H1 (cell line): ENCODE data around the gene TPO. TPM values are rescaled to one million over a fixed set of nuclear protein-coding genes. Genes with fewer than 3 reads are reported as not detected.

ENCODE experiments used
- CTCF ChIA-PET: fragments of 300-600 bp; sonication (Branson Sonifier 250); formaldehyde crosslinking; loops from one replicate; lab custom pipeline; 2021; ENCODE audit not compliant: partially characterized antibody; lab: Charles Lee
- POLR2A ChIA-PET: fragments of 300-600 bp; sonication (Branson Sonifier 250); formaldehyde crosslinking; loops from one replicate; lab custom pipeline; 2021; ENCODE audit warnings: inconsistent platforms; ENCODE audit not compliant: partially characterized antibody; lab: Charles Lee
- DNase-seq, 2 experiments: peaks; one replicate each; pipeline versions ENCODE4 v3.0.0 to v3.0.0-alpha.2; 2010 to 2022; ENCODE audit warnings: low spot score in 2 of 2, low read depth in 1 of 2, mixed read lengths in 1 of 2
- FAIRE-seq: peaks from 2 replicates; lab custom pipeline; 2011; peaks lifted over from hg19 to GRCh38; lab: Jason Lieb, UNC
- H2AFZ ChIP-seq: 2 replicates; pipeline ENCODE4 v1.8.1; 2012; ENCODE audit warnings: low read length, inconsistent platforms
- H2AK5ac ChIP-seq: 2 replicates; pipeline ENCODE4 v1.6.1; 2013; ENCODE audit warnings: low read depth, low read length
- H2BK120ac ChIP-seq: replicated peaks from 2 replicates; pipeline ENCODE3; 2013; ENCODE audit warnings: low read depth, low read length, inconsistent platforms
- H2BK12ac ChIP-seq: 2 replicates; pipeline ENCODE4 v1.6.1; 2013; ENCODE audit warnings: low read depth, low read length
- H2BK15ac ChIP-seq: 2 replicates; pipeline ENCODE4 v1.6.1; 2013; ENCODE audit warnings: low read length
- H2BK20ac ChIP-seq: 2 replicates; pipeline ENCODE4 v1.6.1; 2013; ENCODE audit warnings: low read length
- H2BK5ac ChIP-seq: 2 replicates; pipeline ENCODE4 v1.6.1; 2013; ENCODE audit warnings: low read depth, low read length
- H3K14ac ChIP-seq: 2 replicates; pipeline ENCODE4 v1.6.1; 2013; ENCODE audit warnings: inconsistent platforms; ENCODE audit not compliant: insufficient read length
- H3K18ac ChIP-seq: 2 replicates; pipeline ENCODE4 v1.6.1; 2013; ENCODE audit warnings: low read length; ENCODE audit errors: extremely low read depth
- H3K23ac ChIP-seq: 2 replicates; pipeline ENCODE4 v1.6.1; 2013; ENCODE audit warnings: inconsistent platforms; ENCODE audit not compliant: insufficient read length
- H3K23me2 ChIP-seq: 2 replicates; pipeline ENCODE4 v1.6.1; 2013; ENCODE audit warnings: low read depth, low read length
- H3K27ac ChIP-seq: 2 replicates; pipeline ENCODE4 v1.6.1; 2011; ENCODE audit warnings: low read depth, low read length, inconsistent platforms
- H3K27me3 ChIP-seq, 4 experiments: replicated peaks in 1 of 4; 1 replicate in 1 of 4; 2 replicates in 3 of 4; pipeline versions ENCODE4 v1.6.1 to v1.8.1; 2011 to 2013; ENCODE audit warnings: low read length in 3 of 4, mild to moderate bottlenecking in 3 of 4, inconsistent platforms in 2 of 4, mixed read lengths in 2 of 4, moderate library complexity in 1 of 4; ENCODE audit not compliant: control insufficient read depth in 3 of 4, insufficient read depth in 3 of 4; ENCODE audit errors: extremely low read depth in 1 of 4
- H3K36me3 ChIP-seq, 4 experiments: 2 replicates each; pipeline versions ENCODE4 v1.6.1 to v1.8.1; 2011 to 2013; ENCODE audit warnings: mild to moderate bottlenecking in 4 of 4, low read length in 3 of 4, moderate library complexity in 2 of 4, control low read depth in 1 of 4, inconsistent platforms in 1 of 4; ENCODE audit not compliant: insufficient read depth in 4 of 4, control insufficient read depth in 2 of 4
- H3K4ac ChIP-seq: replicated peaks from 2 replicates; pipeline ENCODE3; 2013; ENCODE audit warnings: low read length, low read depth, mixed read lengths, inconsistent platforms; ENCODE audit not compliant: insufficient read length
- H3K4me1 ChIP-seq, 4 experiments: replicated peaks in 1 of 4; 1 replicate in 1 of 4; 2 replicates in 3 of 4; pipeline versions ENCODE4 v1.6.1 to v1.8.1; 2011 to 2013; ENCODE audit warnings: low read length in 3 of 4, inconsistent platforms in 2 of 4, mixed read lengths in 1 of 4; ENCODE audit not compliant: insufficient read depth in 4 of 4, control insufficient read depth in 3 of 4
- H3K4me2 ChIP-seq, 2 experiments: 2 replicates each; pipeline versions ENCODE4 v1.6.1 to v1.8.1; 2011 to 2013; ENCODE audit warnings: low read depth in 2 of 2, low read length in 2 of 2, control low read depth in 1 of 2, inconsistent platforms in 1 of 2, mild to moderate bottlenecking in 1 of 2; ENCODE audit not compliant: insufficient read depth in 1 of 2
- H3K4me3 ChIP-seq, 4 experiments: fragments of 200-600, 300-600 bp in 1 of 4; sonication (generic), shearing (Covaris generic), sonication (Bioruptor Twin) in 1 of 4; 2 replicates each; pipeline versions ENCODE4 v1.5.1 to v1.8.1; 2011 to 2016; ENCODE audit warnings: low read length in 4 of 4, low read depth in 3 of 4, control low read depth in 2 of 4, inconsistent platforms in 2 of 4, mild to moderate bottlenecking in 2 of 4, mixed read lengths in 1 of 4, moderate library complexity in 1 of 4; ENCODE audit not compliant: insufficient read depth in 2 of 4; ENCODE audit errors: extremely low read depth in 1 of 4
- H3K56ac ChIP-seq: replicated peaks from 2 replicates; pipeline ENCODE3; 2013; ENCODE audit warnings: low read depth, mild to moderate bottlenecking, mixed read lengths, low read length, inconsistent platforms; ENCODE audit not compliant: insufficient read length
- H3K79me1 ChIP-seq: 2 replicates; pipeline ENCODE4 v1.6.1; 2013; ENCODE audit warnings: low read depth, low read length, control low read depth
- H3K79me2 ChIP-seq, 2 experiments: 2 replicates each; pipeline versions ENCODE4 v1.6.1 to v1.8.1; 2012 to 2013; ENCODE audit warnings: low read length in 2 of 2, mild to moderate bottlenecking in 2 of 2, inconsistent platforms in 1 of 2; ENCODE audit not compliant: insufficient read depth in 2 of 2, control insufficient read depth in 1 of 2
- H3K9ac ChIP-seq, 4 experiments: replicated peaks in 1 of 4; 1 replicate in 1 of 4; 2 replicates in 3 of 4; pipeline versions ENCODE4 v1.6.1 to v1.8.1; 2011 to 2013; ENCODE audit warnings: low read depth in 3 of 4, low read length in 3 of 4, control low read depth in 2 of 4, mild to moderate bottlenecking in 2 of 4, moderate library complexity in 2 of 4, inconsistent platforms in 1 of 4; ENCODE audit errors: extremely low read depth in 1 of 4
- H3K9me3 ChIP-seq, 2 experiments: 2 replicates each; pipeline versions ENCODE4 v1.6.1 to v1.8.1; 2012 to 2013; ENCODE audit warnings: mild to moderate bottlenecking in 2 of 2, moderate library complexity in 2 of 2, control low read depth in 1 of 2, inconsistent platforms in 1 of 2, low read depth in 1 of 2, low read length in 1 of 2, mixed read lengths in 1 of 2; ENCODE audit not compliant: insufficient read depth in 2 of 2
- H4K20me1 ChIP-seq, 2 experiments: replicated peaks in 1 of 2; 2 replicates each; pipeline versions ENCODE3 to v1.8.1; 2011 to 2013; ENCODE audit warnings: inconsistent platforms in 2 of 2, low read length in 2 of 2, mild to moderate bottlenecking in 1 of 2; ENCODE audit not compliant: insufficient read depth in 2 of 2, control insufficient read depth in 1 of 2
- H4K5ac ChIP-seq: 2 replicates; pipeline ENCODE4 v1.6.1; 2013; ENCODE audit warnings: low read length, low read depth, mixed read lengths, inconsistent platforms; ENCODE audit not compliant: insufficient read length
- H4K8ac ChIP-seq: 2 replicates; pipeline ENCODE4 v1.8.0; 2013; ENCODE audit warnings: mild to moderate bottlenecking, moderate library complexity, low read length, inconsistent platforms; ENCODE audit not compliant: insufficient read depth; ENCODE audit errors: extremely low read depth
- H4K91ac ChIP-seq: replicated peaks from 2 replicates; pipeline ENCODE3; 2013; ENCODE audit warnings: low read length, mixed read lengths, inconsistent platforms; ENCODE audit not compliant: insufficient read length
- BACH1 ChIP-seq: IDR thresholded peaks from 2 replicates; pipeline ENCODE4 v1.6.1; 2012; ENCODE audit warnings: low read length, improper control_type of control experiment
- CHD1 ChIP-seq: IDR thresholded peaks from 2 replicates; pipeline ENCODE4 v1.6.1; 2012; ENCODE audit warnings: low read depth, low read length, improper control_type of control experiment
- E2F6 ChIP-seq: IDR thresholded peaks from 2 replicates; pipeline ENCODE4 v1.6.1; 2012; ENCODE audit warnings: inconsistent platforms
- EP300 ChIP-seq, 2 experiments: IDR thresholded peaks; 1 replicate in 1 of 2; 2 replicates in 1 of 2; pipeline ENCODE4 v1.6.1; 2011 to 2012; ENCODE audit warnings: low read depth in 2 of 2, low read length in 2 of 2, mild to moderate bottlenecking in 2 of 2, borderline replicate concordance in 1 of 2, inconsistent platforms in 1 of 2, moderate library complexity in 1 of 2
- HDAC6 ChIP-seq: IDR thresholded peaks from one replicate; pipeline ENCODE4 v1.7.1; 2012; ENCODE audit warnings: low read depth, mild to moderate bottlenecking, inconsistent platforms, low read length, moderate library complexity
- KDM4A ChIP-seq: IDR thresholded peaks from one replicate; pipeline ENCODE4 v1.7.1; 2012; ENCODE audit warnings: low read depth, mild to moderate bottlenecking, moderate library complexity, low read length, inconsistent platforms; ENCODE audit not compliant: severe bottlenecking
- KDM5A ChIP-seq: fragments of 200-600 bp; IDR thresholded peaks from 2 replicates; pipeline ENCODE4 v1.7.1; 2012; ENCODE audit warnings: mild to moderate bottlenecking, low read length, inconsistent platforms, mixed read lengths
- RAD21 ChIP-seq, 2 experiments: IDR thresholded peaks in 1 of 2; conservative IDR thresholded peaks in 1 of 2; 2 replicates each; pipeline ENCODE4 v1.6.1; 2011; ENCODE audit warnings: low read depth in 2 of 2, low read length in 2 of 2, improper control_type of control experiment in 1 of 2, inconsistent platforms in 1 of 2, mild to moderate bottlenecking in 1 of 2, moderate library complexity in 1 of 2
- SIN3A ChIP-seq, 2 experiments: IDR thresholded peaks in 1 of 2; conservative IDR thresholded peaks in 1 of 2; 2 replicates each; pipeline ENCODE4 v1.6.1; 2011 to 2012; ENCODE audit warnings: low read length in 2 of 2, improper control_type of control experiment in 1 of 2, low read depth in 1 of 2, mild to moderate bottlenecking in 1 of 2
- SIRT6 ChIP-seq: IDR thresholded peaks from one replicate; pipeline ENCODE4 v1.7.1; 2012; ENCODE audit warnings: low read length, inconsistent platforms
- TAF7 ChIP-seq: optimal IDR thresholded peaks from 2 replicates; pipeline ENCODE3; 2011; ENCODE audit warnings: low read depth, mild to moderate bottlenecking, inconsistent platforms, low read length, moderate library complexity, borderline replicate concordance
- WGBS, 2 experiments: shearing (Covaris generic) in 1 of 2; methylation state at CpG; one replicate each; pipeline versions ENCODE4 v1.1.6 to v1.1.7; 2013 to 2015; ENCODE audit warnings: low lambda C conversion rate in 2 of 2, mixed read lengths in 2 of 2, inconsistent platforms in 1 of 2, low coverage in 1 of 2, missing lambda C conversion rate in 1 of 2; ENCODE audit not compliant: insufficient replicate concordance in 2 of 2, insufficient coverage in 1 of 2, insufficient read length in 1 of 2; ENCODE audit errors: extremely low coverage in 1 of 2, missing lambda C conversion rate in 1 of 2; 5-methylcytosine and 5-hydroxymethylcytosine counted together
- polyA plus RNA-seq, 7 experiments: library from polyadenylated mRNA; depleted of rRNA in 3 of 7; stranded (reverse) in 5 of 7; unstranded in 2 of 7; fragments of >200 nt in 5 of 7; fragments of 200-250 nt in 2 of 7; gene quantifications; 1 replicate in 5 of 7; 2 replicates in 1 of 7; 4 replicates in 1 of 7; pipeline versions ENCODE4 v1.2.1 to v1.2.3, GENCODE V29; 2011 to 2013; ENCODE audit warnings: missing spikeins in 2 of 7, mixed read lengths in 2 of 7
- total RNA-seq: library from RNA; stranded (reverse); fragmentation: NEBNext Ultra II Directional; extraction: Animal tissue kit (Norgen Biotek cat#: 25700); gene quantifications from 2 replicates; pipeline ENCODE4 v1.2.1, GENCODE V29; 2021

TPO gene
- total and polyA plus RNA-seq, 2 of the 8 experiments (the other 6 are each of a cell fraction or from before 2014, with no cell fraction given): not detected

GRCh38 chr2:1556776-1557466 is 143.7 kb downstream of the TPO start:
- H3K27me3 ChIP-seq: no peaks in the 10 kb centered on the region
- H2AK5ac ChIP-seq: no peak overlapping the region
- no peak overlapping the region for H2BK20ac ChIP-seq
- H3K79me1 ChIP-seq: no peaks in the 10 kb centered on the region
- H3K4ac ChIP-seq: no peak overlapping the region
- DNase-seq (no peak), FAIRE-seq (no peak)
- H2BK5ac ChIP-seq: no peak overlapping the region
- H3K4me1 ChIP-seq: peaks cover 0 to 4% (median 0%) of the 10 kb centered on the region in 4 experiments; a peak in 1 of 7 replicates
- no peaks in the 10 kb centered on the region for H3K79me2 ChIP-seq
- no peak overlapping the region for H3K4me3 ChIP-seq
- no peak overlapping the region for H2BK120ac ChIP-seq
- H3K14ac ChIP-seq: no peak overlapping the region
- no peak overlapping the region for H3K23ac ChIP-seq
- WGBS, 2 experiments: 94% methylated on average over 12 of the region's 13 CpGs; no CpG with 5 or more reads in 1 of the 2 experiments
- no peak overlapping the region for H2AFZ ChIP-seq
- H4K8ac ChIP-seq: no peak overlapping the region; the same call in 1 of the 2 replicates
- POLR2A ChIA-PET: interaction anchor here (0.6 kb wide), 1 partner anchor 13 kb away, joined by 3 read pairs; no protein-coding TSS in a partner anchor
- no peak overlapping the region for H3K9ac ChIP-seq
- no peak overlapping the region for H2BK12ac ChIP-seq
- H4K20me1 ChIP-seq: no peaks in the 10 kb centered on the region
- H3K4me2 ChIP-seq: no peak overlapping the region
- no peaks in the 10 kb centered on the region for H3K23me2 ChIP-seq
- no peak overlapping the region for H3K27ac ChIP-seq
- no peaks in the 10 kb centered on the region for H3K36me3 ChIP-seq
- H3K18ac ChIP-seq: no peak overlapping the region
- no peak overlapping the region for H2BK15ac ChIP-seq
- no peak overlapping the region for H3K56ac ChIP-seq
- H4K91ac ChIP-seq: no peak overlapping the region
- no peak overlapping the region for H4K5ac ChIP-seq
- H3K9me3 ChIP-seq: no peaks in the 10 kb centered on the region
- CTCF ChIA-PET: interaction anchor here (1.3 to 7.1 kb wide), 5 partner anchors 11 to 211 kb away, joined by 3 to 65 read pairs (median 4); no protein-coding TSS in a partner anchor
- TF ChIP-seq EP300 (IDR thresholded peaks at IDR 0.05; ENCODE audit: borderline replicate concordance in 1 of 2, low read depth in 2 of 2, low read length in 2 of 2) (no peak), KDM5A (no peak), SIN3A (conservative IDR thresholded peaks at IDR 0.05 in 1 of 2, IDR thresholded peaks at IDR 0.05 in 1 of 2; ENCODE audit: low read depth in 1 of 2, low read length in 2 of 2) (no peak), BACH1 (no peak), KDM4A (no peak), TAF7 (no peak), E2F6 (no peak), CHD1 (no peak), SIRT6 (no peak), HDAC6 (no peak), RAD21 (IDR thresholded peaks at IDR 0.05 in 1 of 2, conservative IDR thresholded peaks at IDR 0.05 in 1 of 2; ENCODE audit: low read depth in 2 of 2, low read length in 2 of 2) (no peak)
